T47D (cell line): Measurements from ENCODE around the gene IFT80.

ENCODE experiments used
- DNase-seq, 2 experiments: peaks; one replicate each; pipeline versions ENCODE4 v3.0.0 to v3.0.0-alpha.2; 2011 to 2012; ENCODE audit warnings: low read depth in 1 of 2, low spot score in 1 of 2
- JUND ChIP-seq: IDR thresholded peaks from 2 replicates; pipeline ENCODE4 v1.6.1; 2012; ENCODE audit warnings: low read depth
- in situ Hi-C: cut with HindIII; loops from 2 replicates; pipeline ENCODE4 v1.10.0; 2016; ENCODE audit warnings: low sequenced_read_pairs, low pct_unique_long_range_greater_than_20kb

Gene IFT80

GRCh38 chr3:160399125-160400029 is at the start of gene IFT80, which contains the start of gene SMC4:
IFT80 (minus strand) TSS chr3:160399225; CDS start chr3:160384600, 14,625 bp downstream.
SMC4 (plus strand) TSS chr3:160399650; CDS start chr3:160400827, 1,177 bp downstream.
- in situ Hi-C loops = no loop called here
- DNase-seq = peak; percentile 88 to 99
- TF ChIP-seq JUND = no peak

DNA sequence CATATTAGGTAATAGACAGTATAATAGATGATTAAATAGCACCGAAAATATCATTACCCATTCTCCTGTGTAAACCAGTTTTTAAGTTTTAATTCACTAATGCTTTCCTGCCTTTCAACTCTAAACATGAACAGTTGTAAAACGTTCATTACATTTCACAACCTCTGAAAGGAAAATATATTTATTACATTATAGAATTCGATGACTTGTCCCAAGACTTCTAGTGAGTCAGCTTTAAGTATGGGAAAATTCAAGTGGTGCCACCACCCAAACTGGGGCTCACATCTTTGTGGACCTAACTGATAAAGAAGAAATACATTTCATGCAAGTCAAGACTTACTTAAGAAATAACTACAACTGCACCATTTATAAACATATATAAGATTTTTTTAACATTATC is 48.5 kb upstream of the IFT80 start:
- no peak for DNase-seq
- TF ChIP-seq JUND = no peak
- in situ Hi-C loops = no loop called here

- in situ Hi-C loops = no loop called here
- DNase-seq = no peak
- no peak for TF ChIP-seq JUND
Measured at GRCh38 chr3:160446522-160447056, 47.6 kb upstream of the IFT80 start.

GRCh38 chr3:160445854-160446253 is 46.8 kb upstream of the IFT80 start:
- no peak for TF ChIP-seq JUND
- in situ Hi-C loops = no loop called here
- DNase-seq = no peak

DNA sequence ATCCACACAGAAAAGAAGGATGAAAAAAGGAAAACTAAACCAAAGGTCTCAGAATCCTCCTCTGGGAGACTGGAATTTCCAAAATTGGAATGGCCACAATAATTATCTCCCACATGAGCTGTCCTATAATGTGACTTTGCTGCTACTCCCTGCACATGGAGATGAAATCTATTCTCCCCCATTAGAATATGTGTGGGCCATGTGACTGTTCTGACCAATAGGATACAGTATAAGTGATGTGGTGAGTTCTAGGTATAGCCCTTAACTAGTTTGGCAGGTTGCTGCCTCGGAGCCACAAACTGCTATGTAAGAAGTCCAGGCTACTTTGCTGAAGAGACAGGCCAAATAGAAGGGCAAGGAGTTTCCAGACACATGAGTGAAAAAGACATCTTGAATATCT is 45.4 kb upstream of the IFT80 start:
- peak in 1 of 2 experiments; percentile 94 for DNase-seq
- in situ Hi-C loops = no loop called here
- TF ChIP-seq JUND = no peak

- in situ Hi-C loops = no loop called here
- TF ChIP-seq JUND = no peak
- no peak for DNase-seq
Measured at GRCh38 chr3:160440687-160441086, 41.7 kb upstream of the IFT80 start.

GRCh38 chr3:160437083-160437455 is 38.0 kb upstream of the IFT80 start:
- no peak for TF ChIP-seq JUND
- in situ Hi-C loops = no loop called here
- DNase-seq = no peak

DNA sequence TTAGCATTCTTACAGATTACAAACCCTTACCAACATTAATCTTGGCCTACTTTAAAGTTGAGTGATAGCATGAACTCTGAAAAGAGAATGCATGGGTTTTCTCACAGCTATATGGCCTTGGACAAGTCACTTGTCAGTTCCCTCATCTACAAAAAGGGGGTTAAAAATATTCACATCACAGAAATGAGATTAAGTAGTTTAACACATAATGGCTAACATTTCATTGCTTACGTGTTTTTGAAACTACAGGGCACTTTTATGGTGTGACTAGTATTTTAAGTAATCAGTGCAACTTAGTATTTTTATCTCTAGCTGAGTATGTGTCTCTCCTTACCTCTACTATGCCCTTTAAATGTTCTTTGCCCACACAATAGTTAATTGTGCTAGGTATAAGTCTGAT is 36.7 kb upstream of the IFT80 start:
- in situ Hi-C loops = no loop called here
- TF ChIP-seq JUND = peak; percentile 15; the same call in 1 of the 2 replicates
- DNase-seq = no peak

GRCh38 chr3:160435095-160435494 is 36.1 kb upstream of the IFT80 start:
- no peak for TF ChIP-seq JUND
- DNase-seq = no peak
- in situ Hi-C loops = no loop called here

DNA sequence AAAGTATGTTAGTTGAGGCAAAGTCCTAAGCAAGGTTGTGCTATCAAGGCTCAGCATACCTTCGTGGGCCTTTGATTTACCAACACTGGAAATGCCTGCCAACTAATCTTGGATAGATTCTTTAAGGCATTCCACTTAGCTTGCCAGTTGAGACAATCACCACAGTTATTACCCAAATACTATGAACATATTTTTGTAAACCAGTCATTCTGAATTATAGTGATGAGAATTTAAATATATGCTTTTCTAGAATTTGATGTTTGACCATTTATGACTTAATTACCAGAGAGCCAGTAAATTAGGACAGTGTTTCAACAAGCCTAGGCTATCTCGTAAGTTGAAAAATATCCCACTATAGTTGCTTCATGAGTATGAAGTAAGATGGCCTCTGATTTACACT is 35.0 kb upstream of the IFT80 start:
- in situ Hi-C loops = no loop called here
- no peak for DNase-seq
- TF ChIP-seq JUND = no peak

DNA sequence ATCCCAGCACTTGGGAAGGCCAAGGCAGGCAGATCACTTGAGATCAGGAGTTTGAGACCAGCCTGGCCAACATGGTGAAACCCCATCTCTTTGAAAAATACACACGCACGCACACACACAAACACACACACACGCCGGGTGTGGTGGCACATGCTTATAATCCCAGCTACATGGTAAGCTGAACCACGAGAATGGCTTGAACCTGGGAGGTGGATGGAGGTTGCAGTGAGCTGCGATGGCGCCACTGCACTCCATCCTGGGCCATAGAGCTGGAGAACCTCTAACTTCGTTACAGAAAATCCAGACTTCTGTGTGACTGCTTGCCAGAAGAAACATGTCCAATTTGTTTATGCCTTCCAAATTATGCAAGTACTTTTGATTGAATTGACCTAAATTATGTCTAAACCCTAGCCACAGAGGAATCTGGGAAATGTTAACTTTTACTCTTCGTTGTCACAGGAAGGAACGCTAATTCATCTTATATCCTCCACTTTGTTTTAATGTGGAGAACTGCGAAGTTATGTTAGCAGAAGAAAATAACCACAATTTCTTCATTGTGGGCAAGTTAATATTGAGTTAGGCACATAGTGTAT is 28.9 kb upstream of the IFT80 start:
- in situ Hi-C loops = no loop called here
- no peak for TF ChIP-seq JUND
- DNase-seq = no peak

- no peak for TF ChIP-seq JUND
- in situ Hi-C loops = no loop called here
- DNase-seq = no peak
Measured at GRCh38 chr3:160417311-160417710, 18.3 kb upstream of the IFT80 start.
